AG10803 (cell line): ENCODE data around the gene KBTBD3.

Experiments used
- DNase-seq: peaks from one replicate; pipeline ENCODE4 v3.0.0; 2010; ENCODE audit warnings: low read depth
- H3K4me3 ChIP-seq: 2 replicates; pipeline ENCODE4 v1.5.1; 2011; ENCODE audit warnings: mild to moderate bottlenecking, low read length, control low read depth
- CTCF ChIP-seq: conservative IDR thresholded peaks from 2 replicates; pipeline ENCODE4 v1.5.1; 2011; ENCODE audit warnings: mild to moderate bottlenecking, low read length, control low read depth, inconsistent platforms

Gene KBTBD3

GRCh38 chr11:106077609-106078455, 685 bp upstream of the KBTBD3 start, which contains the start of gene AASDHPPT:
Gene AASDHPPT, plus strand, starts transcription at chr11:106077662. Its CDS starts 49 bp downstream, at chr11:106077711.
- DNase-seq, result peak; percentile 34
- TF ChIP-seq CTCF, result no peak
- H3K4me3 ChIP-seq, result peak within 1 kb of the TSS; percentile 96

GRCh38 chr11:106076171-106076918, 802 bp downstream of the KBTBD3 start:
- TF ChIP-seq CTCF, result no peak
- no peak for DNase-seq
- H3K4me3 ChIP-seq, result peak overlapping the region; percentile 96

- TF ChIP-seq CTCF, result no peak
- no peak overlapping the region for H3K4me3 ChIP-seq
- no peak for DNase-seq
These were observed 4.3 kb downstream of the KBTBD3 start for GRCh38 chr11:106072804-106073203.

- TF ChIP-seq CTCF, result no peak
- H3K4me3 ChIP-seq, result no peak overlapping the region
- DNase-seq, result peak; percentile 3
These were observed 6.5 kb downstream of the KBTBD3 start for GRCh38 chr11:106070606-106071005.

GRCh38 chr11:106063009-106063408, 14.1 kb downstream of the KBTBD3 start:
- no peak for TF ChIP-seq CTCF
- DNase-seq, result no peak
- no peak overlapping the region for H3K4me3 ChIP-seq

GRCh38 chr11:106061954-106062949, 14.9 kb downstream of the KBTBD3 start:
- no peak overlapping the region for H3K4me3 ChIP-seq
- TF ChIP-seq CTCF, result no peak
- no peak for DNase-seq
